H9 (cell line): ENCODE results near the gene HPS4. TPM values are rescaled to one million over a fixed set of nuclear protein-coding genes. Genes with fewer than 3 reads are reported as not detected.
"Not testable (repeated sequence)": the region's sequence is repeated elsewhere in the genome, so short reads cannot be mapped to it uniquely, and the experiment has no call there.

Source experiments
- DNase-seq: peaks from one replicate; pipeline ENCODE4 v3.0.0-alpha.2; 2017
- H2AFZ ChIP-seq: one replicate; pipeline ENCODE4 v1.6.1; 2013; ENCODE audit warnings: mild to moderate bottlenecking, low read length, control low read depth, moderate library complexity
- H2AK5ac ChIP-seq: 2 replicates; pipeline ENCODE4 v1.6.1; 2013; ENCODE audit warnings: low read length, control low read depth, mixed read lengths; ENCODE audit not compliant: insufficient read length
- H2BK120ac ChIP-seq: one replicate; pipeline ENCODE4 v1.6.1; 2013; ENCODE audit warnings: low read depth, mild to moderate bottlenecking, low read length, control low read depth, inconsistent platforms; ENCODE audit not compliant: poor library complexity, severe bottlenecking
- H2BK12ac ChIP-seq: 2 replicates; pipeline ENCODE4 v1.6.1; 2013; ENCODE audit warnings: low read length, control low read depth, mixed read lengths, low read depth; ENCODE audit not compliant: insufficient read length
- H2BK15ac ChIP-seq: 2 replicates; pipeline ENCODE4 v1.6.1; 2013; ENCODE audit warnings: low read depth, low read length, control low read depth
- H2BK20ac ChIP-seq: one replicate; pipeline ENCODE4 v1.6.1; 2013; ENCODE audit warnings: low read depth, mild to moderate bottlenecking, low read length, control low read depth, inconsistent platforms; ENCODE audit not compliant: poor library complexity, severe bottlenecking
- H2BK5ac ChIP-seq: 2 replicates; pipeline ENCODE4 v1.6.1; 2013; ENCODE audit warnings: low read length, control low read depth, mixed read lengths; ENCODE audit not compliant: insufficient read length
- H3K14ac ChIP-seq: 2 replicates; pipeline ENCODE4 v1.6.1; 2013; ENCODE audit warnings: low read length, control low read depth; ENCODE audit not compliant: insufficient read depth
- H3K18ac ChIP-seq: 2 replicates; pipeline ENCODE4 v1.6.1; 2013; ENCODE audit warnings: low read depth, mild to moderate bottlenecking, mixed read lengths, low read length, control low read depth; ENCODE audit not compliant: insufficient read length
- H3K23ac ChIP-seq: 2 replicates; pipeline ENCODE4 v1.6.1; 2013; ENCODE audit warnings: low read length, control low read depth, mixed read lengths, low read depth; ENCODE audit not compliant: insufficient read length
- H3K23me2 ChIP-seq: 2 replicates; pipeline ENCODE4 v1.6.1; 2013; ENCODE audit warnings: low read depth, mild to moderate bottlenecking, mixed read lengths, low read length, control low read depth; ENCODE audit not compliant: insufficient read length, poor library complexity, severe bottlenecking
- H3K27ac ChIP-seq: 2 replicates; pipeline ENCODE4 v1.5.1; 2013; ENCODE audit warnings: low read length, control low read depth, mixed read lengths, low read depth; ENCODE audit not compliant: insufficient read length
- H3K27me3 ChIP-seq: 2 replicates; pipeline ENCODE4 v1.6.1; 2013; ENCODE audit warnings: low read length, control low read depth, inconsistent platforms; ENCODE audit not compliant: insufficient read depth
- H3K4ac ChIP-seq: 2 replicates; pipeline ENCODE4 v1.6.1; 2013; ENCODE audit warnings: low read depth, mild to moderate bottlenecking, control low read depth, inconsistent platforms, low read length, moderate library complexity
- H3K4me1 ChIP-seq: 2 replicates; pipeline ENCODE4 v1.6.1; 2013; ENCODE audit warnings: low read length, control low read depth, inconsistent platforms; ENCODE audit not compliant: insufficient read depth
- H3K4me2 ChIP-seq: 2 replicates; pipeline ENCODE4 v1.6.1; 2013; ENCODE audit warnings: low read length, control low read depth, mixed read lengths; ENCODE audit not compliant: insufficient read length, insufficient read depth
- H3K56ac ChIP-seq: 2 replicates; pipeline ENCODE4 v1.6.1; 2013; ENCODE audit warnings: low read depth, mild to moderate bottlenecking, mixed read lengths, low read length, control low read depth; ENCODE audit not compliant: insufficient read length
- H3K79me1 ChIP-seq: 2 replicates; pipeline ENCODE4 v1.6.1; 2013; ENCODE audit warnings: low read depth, mild to moderate bottlenecking, moderate library complexity, low read length, control low read depth, inconsistent platforms; ENCODE audit not compliant: insufficient read depth, poor library complexity, severe bottlenecking
- H3K79me2 ChIP-seq: 2 replicates; pipeline ENCODE4 v1.6.1; 2013; ENCODE audit warnings: low read length, control low read depth, inconsistent platforms; ENCODE audit not compliant: insufficient read depth
- H3K9ac ChIP-seq: 2 replicates; pipeline ENCODE4 v1.6.1; 2013; ENCODE audit warnings: low read length, control low read depth, mixed read lengths; ENCODE audit not compliant: insufficient read length; ENCODE audit errors: extremely low read depth
- H3K9me3 ChIP-seq: one replicate; pipeline ENCODE4 v1.6.1; 2013; ENCODE audit warnings: low read depth, low read length, inconsistent platforms; ENCODE audit not compliant: control insufficient read depth
- H3T11ph ChIP-seq: one replicate; pipeline ENCODE4 v1.6.1; 2013; ENCODE audit warnings: mild to moderate bottlenecking, low read length, control low read depth, inconsistent platforms
- H4K20me1 ChIP-seq: one replicate; pipeline ENCODE4 v1.6.1; 2013; ENCODE audit not compliant: control insufficient read depth, insufficient read length, insufficient read depth
- H4K5ac ChIP-seq: 2 replicates; pipeline ENCODE4 v1.6.1; 2013; ENCODE audit warnings: low read depth, mild to moderate bottlenecking, mixed read lengths, low read length, control low read depth; ENCODE audit not compliant: insufficient read length
- H4K8ac ChIP-seq: replicated peaks from 2 replicates; pipeline ENCODE4 v1.6.1; 2013; ENCODE audit warnings: low read length, control low read depth, mixed read lengths, low read depth; ENCODE audit not compliant: insufficient read length
- H4K91ac ChIP-seq: 2 replicates; pipeline ENCODE4 v1.6.1; 2013; ENCODE audit warnings: low read depth, mild to moderate bottlenecking, moderate library complexity, mixed read lengths, low read length, control low read depth; ENCODE audit not compliant: insufficient read length
- H3K27ac Mint-ChIP-seq, 3 experiments: 2 replicates in 2 of 3; 3 replicates in 1 of 3; pipeline ENCODE4 v1.8.0; 2020 to 2021; ENCODE audit warnings: mixed read lengths in 3 of 3, mild to moderate bottlenecking in 1 of 3, moderate library complexity in 1 of 3
- H3K27me3 Mint-ChIP-seq: 2 replicates; pipeline ENCODE4 v1.8.0; 2021; ENCODE audit warnings: low read depth, mild to moderate bottlenecking, moderate library complexity, mixed read lengths
- H3K36me3 Mint-ChIP-seq, 3 experiments: 2 replicates in 2 of 3; 3 replicates in 1 of 3; pipeline ENCODE4 v1.8.0; 2020 to 2021; ENCODE audit warnings: low read depth in 3 of 3, mixed read lengths in 3 of 3; ENCODE audit not compliant: insufficient read depth in 1 of 3
- H3K4me1 Mint-ChIP-seq, 2 experiments: 2 replicates each; pipeline ENCODE4 v1.8.0; 2020; ENCODE audit warnings: mixed read lengths in 2 of 2
- H3K4me3 Mint-ChIP-seq, 2 experiments: 2 replicates in 1 of 2; 3 replicates in 1 of 2; pipeline ENCODE4 v1.8.0; 2020 to 2021; ENCODE audit warnings: mild to moderate bottlenecking in 2 of 2, mixed read lengths in 2 of 2, moderate library complexity in 1 of 2
- H3K9me3 Mint-ChIP-seq, 2 experiments: 2 replicates in 1 of 2; 3 replicates in 1 of 2; pipeline ENCODE4 v1.8.0; 2020; ENCODE audit warnings: mild to moderate bottlenecking in 2 of 2, mixed read lengths in 2 of 2, moderate library complexity in 1 of 2
- CTCF ChIP-seq: fragments of 200-600 bp; sonication (generic); conservative IDR thresholded peaks from 3 replicates; pipeline ENCODE4 v1.8.0; 2021; ENCODE audit warnings: antibody characterized with exemption, mild to moderate bottlenecking
- WGBS: extraction: QIAGEN DNeasy Blood & Tissue Kit; methylation state at CpG from one replicate; pipeline ENCODE4 v1.1.7; 2013; ENCODE audit warnings: missing lambda C conversion rate, low lambda C conversion rate, mixed read lengths; ENCODE audit not compliant: insufficient read length; ENCODE audit errors: extremely low coverage; 5-methylcytosine and 5-hydroxymethylcytosine counted together
- total RNA-seq: library from RNA; stranded (reverse); gene quantifications from 2 replicates; pipeline ENCODE4 v1.2.1, GENCODE V29; 2021

HPS4 gene
- total RNA-seq, 1 experiment from 2014 or later = 26.2 TPM

GRCh38 chr22:26409719-26410335 lies 73.8 kb downstream of the HPS4 start:
- Histone ChIP-seq H2BK5ac (no peak overlapping the region), H3K23ac (no peak overlapping the region), H3K14ac (no peak overlapping the region), H4K91ac (no peak overlapping the region), H2AK5ac (no peak overlapping the region), H4K8ac (no peak overlapping the region), H3K4ac (no peak overlapping the region), H3K79me1 (no peaks in the 10 kb centered on the region), H2BK120ac (no peak overlapping the region), H2BK12ac (no peak overlapping the region), H3K9ac (no peak overlapping the region), H3T11ph (no peak overlapping the region), H3K4me2 (no peak overlapping the region), H4K20me1 (no peaks in the 10 kb centered on the region), H3K18ac (no peak overlapping the region), H4K5ac (no peak overlapping the region), H3K4me1 (peaks cover 4% of the 10 kb centered on the region; the same call in 1 of the 2 replicates), H2AFZ (no peak overlapping the region), H3K23me2 (no peaks in the 10 kb centered on the region), H2BK15ac (no peak overlapping the region), H3K56ac (no peak overlapping the region), H3K27me3 (no peaks in the 10 kb centered on the region; the same call in 1 of the 2 replicates), H3K79me2 (no peaks in the 10 kb centered on the region), H3K27ac (no peak overlapping the region), H3K9me3 (no peaks in the 10 kb centered on the region), H2BK20ac (no peak overlapping the region)
- Mint-ChIP-seq H3K27ac (no peak overlapping the region), H3K4me1 (peaks cover 5 to 8% of the 10 kb centered on the region in 2 experiments), H3K27me3 (peaks cover 3% of the 10 kb centered on the region), H3K36me3 (no peaks in the 10 kb centered on the region), H3K4me3 (no peak overlapping the region), H3K9me3 (no peaks in the 10 kb centered on the region)
- WGBS = no CpG with 5 or more reads among the region's 5 CpGs
- no peak for DNase-seq
- no peak for TF ChIP-seq CTCF

- H3K9ac ChIP-seq, H3K9me3 Mint-ChIP-seq, H2AFZ ChIP-seq, H3K18ac ChIP-seq, H3K23me2 ChIP-seq, H3K9me3 ChIP-seq, H3K4me3 Mint-ChIP-seq, H3K56ac ChIP-seq, H2BK12ac ChIP-seq, DNase-seq, H3K36me3 Mint-ChIP-seq, H3K79me2 ChIP-seq, H3K4ac ChIP-seq, H3K23ac ChIP-seq, H3K27ac ChIP-seq, H3K27me3 ChIP-seq, H4K8ac ChIP-seq, H3K79me1 ChIP-seq, H4K20me1 ChIP-seq, H2AK5ac ChIP-seq, H3T11ph ChIP-seq, H3K4me2 ChIP-seq, H2BK5ac ChIP-seq, H3K27me3 Mint-ChIP-seq, H4K5ac ChIP-seq, H2BK15ac ChIP-seq, H3K4me1 ChIP-seq, H2BK120ac ChIP-seq, H3K27ac Mint-ChIP-seq, H4K91ac ChIP-seq, H3K14ac ChIP-seq, H2BK20ac ChIP-seq: not testable (repeated sequence)
- H3K4me1 Mint-ChIP-seq = peaks cover 7 to 14% of the 10 kb centered on the region in 2 experiments
- WGBS = no CpG with 5 or more reads among the region's 7 CpGs
These were observed 74.9 kb downstream of the HPS4 start for GRCh38 chr22:26408562-26409220.
